Astrocyte (in vitro differentiated cells and primary cell): Measurements from ENCODE around the gene KIF18A. TPM values are rescaled to one million over a fixed set of nuclear protein-coding genes. Genes with fewer than 3 reads are reported as not detected.
A peak's percentile ranks its signal among the peaks of the same experiment; 100 is the strongest.
"Not testable (repeated sequence)": the region's sequence is repeated elsewhere in the genome, so short reads cannot be mapped to it uniquely, and the experiment has no call there.

ENCODE experiments used
- DNase-seq: peaks from one replicate; pipeline ENCODE4 v3.0.0-alpha.2; 2010; ENCODE audit warnings: low read depth
- FAIRE-seq: peaks from 2 replicates; lab custom pipeline; 2011; peaks lifted over from hg19 to GRCh38; lab: Jason Lieb, UNC
- H2AFZ ChIP-seq: 2 replicates; pipeline ENCODE4 v1.6.0; 2012; ENCODE audit warnings: low read depth, low read length, inconsistent platforms
- H3K27ac ChIP-seq: 2 replicates; pipeline ENCODE4 v1.5.1; 2011; ENCODE audit warnings: low read depth, low read length, inconsistent platforms
- H3K27me3 ChIP-seq: 2 replicates; pipeline ENCODE4 v1.6.0; 2011; ENCODE audit warnings: low read length, inconsistent platforms; ENCODE audit not compliant: insufficient read depth
- H3K36me3 ChIP-seq: 2 replicates; pipeline ENCODE4 v1.5.1; 2011; ENCODE audit warnings: low read length, inconsistent platforms; ENCODE audit not compliant: insufficient read depth
- H3K4me1 ChIP-seq: 2 replicates; pipeline ENCODE4 v1.5.1; 2011; ENCODE audit warnings: low read length, inconsistent platforms; ENCODE audit not compliant: insufficient read depth
- H3K4me2 ChIP-seq: 2 replicates; pipeline ENCODE4 v1.6.0; 2012; ENCODE audit warnings: low read length, inconsistent platforms
- H3K4me3 ChIP-seq: 2 replicates; pipeline ENCODE4 v1.5.1; 2011; ENCODE audit warnings: low read depth, mild to moderate bottlenecking, low read length, inconsistent platforms; ENCODE audit not compliant: insufficient read depth
- H3K79me2 ChIP-seq: 2 replicates; pipeline ENCODE4 v1.6.0; 2012; ENCODE audit warnings: mild to moderate bottlenecking, low read length, inconsistent platforms; ENCODE audit not compliant: insufficient read depth
- H3K9ac ChIP-seq: 2 replicates; pipeline ENCODE4 v1.6.0; 2012; ENCODE audit warnings: mild to moderate bottlenecking, low read length, inconsistent platforms
- H3K9me3 ChIP-seq: 2 replicates; pipeline ENCODE4 v1.5.1; 2012; ENCODE audit warnings: low read depth, mild to moderate bottlenecking, low read length, inconsistent platforms; ENCODE audit not compliant: insufficient read depth
- H4K20me1 ChIP-seq: 2 replicates; pipeline ENCODE4 v1.6.0; 2012; ENCODE audit warnings: low read length, inconsistent platforms; ENCODE audit not compliant: insufficient read depth
- H3K27ac Mint-ChIP-seq: one replicate; pipeline ENCODE4 v1.8.0; 2021; ENCODE audit warnings: mild to moderate bottlenecking, mixed read lengths; ENCODE audit not compliant: unreplicated experiment
- H3K27me3 Mint-ChIP-seq: one replicate; pipeline ENCODE4 v1.8.0; 2021; ENCODE audit warnings: low read depth, mixed read lengths; ENCODE audit not compliant: unreplicated experiment
- H3K36me3 Mint-ChIP-seq: one replicate; pipeline ENCODE4 v1.8.0; 2021; ENCODE audit warnings: low read depth, mixed read lengths; ENCODE audit not compliant: unreplicated experiment
- H3K4me1 Mint-ChIP-seq: one replicate; pipeline ENCODE4 v1.8.0; 2021; ENCODE audit warnings: low read depth, mixed read lengths; ENCODE audit not compliant: unreplicated experiment
- H3K4me3 Mint-ChIP-seq: one replicate; pipeline ENCODE4 v1.8.0; 2021; ENCODE audit warnings: mild to moderate bottlenecking, moderate library complexity, mixed read lengths; ENCODE audit not compliant: unreplicated experiment
- H3K9me3 Mint-ChIP-seq: one replicate; pipeline ENCODE4 v1.8.0; 2021; ENCODE audit warnings: mild to moderate bottlenecking, mixed read lengths; ENCODE audit not compliant: unreplicated experiment
- CTCF ChIP-seq: IDR thresholded peaks from 2 replicates; pipeline ENCODE4 v1.5.1; 2011; ENCODE audit warnings: low read depth, mild to moderate bottlenecking, inconsistent platforms, low read length, moderate library complexity; ENCODE audit not compliant: insufficient read depth
- EZH2 ChIP-seq: IDR thresholded peaks from 2 replicates; pipeline ENCODE4 v1.6.1; 2012; ENCODE audit warnings: mild to moderate bottlenecking, low read length, inconsistent platforms; ENCODE audit not compliant: insufficient read depth
- total RNA-seq: library from RNA; stranded (reverse); gene quantifications from 2 replicates; pipeline ENCODE4 v1.2.1, GENCODE V29; 2021

KIF18A gene
- total RNA-seq, 1 donor from 2014 or later = 3.8 TPM

DNA sequence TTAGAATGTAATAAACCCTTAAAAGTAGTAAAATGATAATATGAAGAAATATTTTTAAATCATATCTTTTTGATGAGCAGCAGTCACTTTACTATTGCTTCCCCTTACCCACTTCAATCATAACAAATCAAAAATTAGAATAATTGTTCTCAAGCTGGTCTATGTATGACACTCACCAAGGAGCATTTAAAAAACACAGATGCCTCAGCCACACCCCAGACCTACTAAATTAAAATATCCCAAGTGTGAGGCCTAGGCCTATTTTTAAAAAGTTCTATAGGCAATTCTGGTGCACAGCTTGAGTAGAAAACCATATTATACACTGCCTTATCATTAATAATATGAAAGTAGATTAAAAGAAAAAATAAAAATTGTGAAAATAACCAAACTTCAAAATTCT, 15.2 kb downstream of the KIF18A start:
- H3K79me2 ChIP-seq = peaks cover 23% of the 10 kb centered on the region
- H3K4me3 ChIP-seq = no peak overlapping the region
- Mint-ChIP-seq H3K27ac (no peak overlapping the region), H3K27me3 (no peaks in the 10 kb centered on the region), H3K4me3 (no peak overlapping the region), H3K4me1 (peaks cover 2% of the 10 kb centered on the region), H3K36me3 (no peaks in the 10 kb centered on the region), H3K9me3 (no peaks in the 10 kb centered on the region)
- no peak overlapping the region for H3K4me2 ChIP-seq
- no peaks in the 10 kb centered on the region for H3K27me3 ChIP-seq
- H3K9ac ChIP-seq = no peak overlapping the region
- no peak overlapping the region for H2AFZ ChIP-seq
- FAIRE-seq (no peak), DNase-seq (no peak)
- TF ChIP-seq EZH2 (no peak), CTCF (no peak)
- no peak overlapping the region for H3K27ac ChIP-seq
- no peaks in the 10 kb centered on the region for H4K20me1 ChIP-seq
- H3K4me1 ChIP-seq = peaks cover 5% of the 10 kb centered on the region
- no peaks in the 10 kb centered on the region for H3K9me3 ChIP-seq
- H3K36me3 ChIP-seq = peaks cover 9% of the 10 kb centered on the region

DNA sequence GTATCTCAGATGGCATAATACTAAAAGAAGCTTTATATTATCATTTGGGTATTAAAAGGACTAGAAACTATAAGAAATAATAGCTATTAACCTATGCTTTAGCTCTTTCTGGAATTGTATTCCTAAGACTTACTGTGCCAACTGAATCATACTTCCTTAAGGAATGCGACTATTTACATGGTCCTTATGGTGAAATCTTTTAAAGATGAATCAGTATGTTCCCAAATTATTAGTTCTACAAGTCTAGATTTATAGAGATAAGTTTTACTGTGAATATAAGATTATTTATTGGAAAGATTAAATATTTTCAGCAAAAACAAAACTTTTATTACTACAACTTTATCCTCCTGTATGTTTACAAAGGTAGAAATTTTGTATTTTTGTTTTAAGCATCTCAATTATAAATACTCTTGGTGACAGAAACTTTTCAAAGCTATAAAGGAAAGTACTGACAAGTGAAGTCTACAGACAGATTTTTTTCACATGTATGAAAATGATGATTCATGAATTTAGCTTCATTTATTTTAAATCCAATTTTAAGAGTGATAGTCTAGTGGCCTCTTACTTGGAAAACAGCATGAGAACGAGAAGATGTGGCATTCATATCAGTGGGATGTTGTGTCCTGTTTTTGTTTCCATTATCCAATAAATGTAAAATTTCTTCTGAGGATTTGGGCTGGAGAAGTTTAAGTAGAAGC, 17.8 kb downstream of the KIF18A start:
- peaks cover 10% of the 10 kb centered on the region for H3K4me1 ChIP-seq
- TF ChIP-seq EZH2 = no peak
- TF ChIP-seq CTCF = no peak
- peaks cover 2% of the 10 kb centered on the region for H3K36me3 ChIP-seq
- H3K27ac ChIP-seq = peak overlapping the region; percentile 50
- H4K20me1 ChIP-seq = no peaks in the 10 kb centered on the region
- Mint-ChIP-seq H3K4me3 (no peak overlapping the region), H3K36me3 (no peaks in the 10 kb centered on the region), H3K4me1 (peaks cover 2% of the 10 kb centered on the region), H3K27me3 (no peaks in the 10 kb centered on the region), H3K9me3 (no peaks in the 10 kb centered on the region), H3K27ac (no peak overlapping the region)
- no peak overlapping the region for H3K9ac ChIP-seq
- H3K9me3 ChIP-seq = no peaks in the 10 kb centered on the region
- no peak overlapping the region for H2AFZ ChIP-seq
- no peaks in the 10 kb centered on the region for H3K27me3 ChIP-seq
- no peak overlapping the region for H3K4me2 ChIP-seq
- H3K4me3 ChIP-seq = no peak overlapping the region
- FAIRE-seq (no peak), DNase-seq (peak; percentile 66)
- peaks cover 7% of the 10 kb centered on the region for H3K79me2 ChIP-seq

- Histone ChIP-seq H3K9ac (no peak overlapping the region), H3K4me2 (no peak overlapping the region), H3K4me3 (no peak overlapping the region), H2AFZ (no peak overlapping the region), H3K36me3 (peaks cover 3% of the 10 kb centered on the region), H3K9me3 (no peaks in the 10 kb centered on the region), H3K79me2 (peaks cover 5% of the 10 kb centered on the region), H3K27ac (peak overlapping the region; percentile 50), H4K20me1 (no peaks in the 10 kb centered on the region), H3K27me3 (no peaks in the 10 kb centered on the region), H3K4me1 (peaks cover 10% of the 10 kb centered on the region)
- Mint-ChIP-seq H3K4me1 (peaks cover 2% of the 10 kb centered on the region), H3K27me3 (no peaks in the 10 kb centered on the region), H3K4me3 (no peak overlapping the region), H3K36me3 (no peaks in the 10 kb centered on the region), H3K9me3 (no peaks in the 10 kb centered on the region), H3K27ac (no peak overlapping the region)
- FAIRE-seq = peak; percentile 68
- no peak for TF ChIP-seq CTCF
- no peak for TF ChIP-seq EZH2
- peak; percentile 18 for DNase-seq
These were observed 18.6 kb downstream of the KIF18A start for GRCh38 chr11:28089378-28089777.

- H3K9me3 Mint-ChIP-seq, H3K9ac ChIP-seq, H3K27me3 ChIP-seq, FAIRE-seq, H4K20me1 ChIP-seq, H3K4me1 Mint-ChIP-seq, H2AFZ ChIP-seq, DNase-seq, H3K4me3 Mint-ChIP-seq, H3K79me2 ChIP-seq, H3K36me3 Mint-ChIP-seq, H3K27me3 Mint-ChIP-seq, H3K27ac Mint-ChIP-seq, H3K4me3 ChIP-seq, H3K9me3 ChIP-seq, H3K4me2 ChIP-seq, H3K36me3 ChIP-seq: not testable (repeated sequence)
- peak overlapping the region; percentile 71 for H3K27ac ChIP-seq
- H3K4me1 ChIP-seq = peaks cover 10% of the 10 kb centered on the region
These were observed 20.3 kb downstream of the KIF18A start for GRCh38 chr11:28087693-28088092.
